NT2/D1 (cell line): Measurements from ENCODE around the gene PACSIN2.

ENCODE experiments used
- DNase-seq: peaks from one replicate; pipeline ENCODE4 v3.0.0-alpha.2; 2011; ENCODE audit warnings: low read depth, low spot score
- H3K27me3 ChIP-seq: 2 replicates; pipeline ENCODE4 v1.6.0; 2011; ENCODE audit warnings: mild to moderate bottlenecking; ENCODE audit not compliant: insufficient read length, insufficient read depth
- H3K36me3 ChIP-seq: 2 replicates; pipeline ENCODE4 v1.6.1; 2011; ENCODE audit warnings: mild to moderate bottlenecking, low read length, mixed read lengths; ENCODE audit not compliant: insufficient read depth, insufficient read length
- H3K4me1 ChIP-seq: 2 replicates; pipeline ENCODE4 v1.5.1; 2011; ENCODE audit not compliant: insufficient read depth, insufficient read length
- H3K4me3 ChIP-seq: 2 replicates; pipeline ENCODE4 v1.5.1; 2011; ENCODE audit warnings: low read depth; ENCODE audit not compliant: insufficient read length
- H3K9ac ChIP-seq: 2 replicates; pipeline ENCODE4 v1.6.0; 2011; ENCODE audit warnings: low read depth; ENCODE audit not compliant: insufficient read length
- H3K9me3 ChIP-seq: 2 replicates; pipeline ENCODE4 v1.5.1; 2011; ENCODE audit warnings: mild to moderate bottlenecking, low read length; ENCODE audit not compliant: insufficient read depth
- SUZ12 ChIP-seq: IDR thresholded peaks from 2 replicates; pipeline ENCODE4 v1.6.1; 2011; ENCODE audit not compliant: insufficient read length, insufficient read depth; ENCODE audit errors: extremely low read depth
- YY1 ChIP-seq: IDR thresholded peaks from 2 replicates; pipeline ENCODE4 v1.6.1; 2011; ENCODE audit not compliant: insufficient read length, insufficient read depth
- ZNF274 ChIP-seq: IDR thresholded peaks from 2 replicates; pipeline ENCODE4 v1.6.1; 2011; ENCODE audit warnings: mild to moderate bottlenecking, low read depth, low read length

The PACSIN2 gene

GRCh38 chr22:42990131-42990838, 24.7 kb downstream of the PACSIN2 start:
- no peak for TF ChIP-seq YY1
- no peak for TF ChIP-seq ZNF274
- TF ChIP-seq SUZ12, result no peak
- no peak overlapping the region for H3K4me3 ChIP-seq
- H3K36me3 ChIP-seq, result peaks cover 4% of the 10 kb centered on the region
- no peaks in the 10 kb centered on the region for H3K27me3 ChIP-seq
- H3K9me3 ChIP-seq, result no peaks in the 10 kb centered on the region
- H3K9ac ChIP-seq, result no peak overlapping the region
- no peak for DNase-seq
- H3K4me1 ChIP-seq, result peaks cover 2% of the 10 kb centered on the region

DNA sequence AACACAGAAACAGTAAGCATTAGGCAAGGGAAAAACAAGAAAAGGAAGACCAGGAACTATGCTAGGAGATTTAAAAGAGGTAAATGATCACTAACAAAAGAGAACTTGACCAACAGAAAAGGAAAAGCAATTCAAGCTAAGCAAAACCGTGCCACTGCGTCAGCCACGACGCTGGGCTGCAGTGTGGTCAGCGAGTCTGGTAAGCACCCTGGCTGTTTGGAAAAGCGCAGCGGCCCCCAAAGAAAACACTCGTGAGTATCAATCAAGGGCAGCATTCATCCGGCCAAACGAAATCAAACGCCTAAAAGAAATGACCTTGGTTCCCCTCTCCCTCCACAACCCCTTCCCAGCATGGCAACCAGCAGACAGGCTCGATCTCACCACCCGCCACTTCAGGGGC, 28.8 kb downstream of the PACSIN2 start:
- H3K4me1 ChIP-seq, result no peaks in the 10 kb centered on the region
- TF ChIP-seq ZNF274 (no peak), SUZ12 (no peak), YY1 (no peak)

GRCh38 chr22:42985531-42985905, 29.4 kb downstream of the PACSIN2 start:
- H3K36me3 ChIP-seq, result no peaks in the 10 kb centered on the region
- H3K4me3 ChIP-seq, result no peak overlapping the region
- H3K9me3 ChIP-seq, result no peaks in the 10 kb centered on the region
- no peak for DNase-seq
- H3K4me1 ChIP-seq, result no peaks in the 10 kb centered on the region
- TF ChIP-seq SUZ12, result no peak
- no peak for TF ChIP-seq YY1
- no peak for TF ChIP-seq ZNF274
- no peaks in the 10 kb centered on the region for H3K27me3 ChIP-seq
- no peak overlapping the region for H3K9ac ChIP-seq

More for the DNA sequence above, 28.8 kb downstream of the PACSIN2 start:
- no peaks in the 10 kb centered on the region for H3K36me3 ChIP-seq
- H3K9ac ChIP-seq, result no peak overlapping the region
- no peak overlapping the region for H3K4me3 ChIP-seq
- H3K9me3 ChIP-seq, result no peaks in the 10 kb centered on the region
- no peaks in the 10 kb centered on the region for H3K27me3 ChIP-seq
- DNase-seq, result no peak

DNA sequence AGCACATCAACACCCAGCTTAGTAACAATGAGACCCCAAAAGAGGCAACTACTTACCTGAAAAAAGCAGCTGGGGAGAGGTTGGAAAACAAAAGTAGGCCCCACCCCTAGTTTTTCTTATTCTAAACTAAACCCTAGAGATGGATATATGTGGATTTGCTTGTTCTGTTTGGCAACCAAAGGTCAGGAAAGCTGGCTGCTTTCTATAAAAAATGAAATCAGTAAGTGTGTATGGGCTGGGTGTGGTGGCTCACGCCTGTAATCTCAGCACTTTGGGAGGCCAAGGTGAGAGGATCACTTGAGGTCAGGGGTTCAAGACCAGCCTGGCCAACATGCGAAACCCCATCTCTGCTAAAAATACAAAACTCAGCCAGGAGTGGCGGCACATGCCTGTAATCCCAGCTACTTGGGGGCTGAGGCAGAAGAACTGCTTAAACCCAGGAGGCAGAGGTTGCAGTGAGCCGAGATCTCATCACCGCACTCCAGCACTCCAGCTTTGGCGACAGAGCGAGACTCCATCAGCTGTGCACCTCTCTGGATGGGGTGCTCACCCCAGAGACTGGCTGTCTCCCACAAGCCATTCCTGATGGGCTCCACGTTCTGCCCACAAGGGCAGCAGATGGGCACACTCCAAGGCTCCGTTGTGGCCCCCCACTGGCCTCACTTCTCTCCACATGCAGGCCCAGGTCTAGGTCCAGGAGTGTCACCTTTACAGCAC, 30.0 kb downstream of the PACSIN2 start:
- Histone ChIP-seq H3K9ac (no peak overlapping the region), H3K36me3 (no peaks in the 10 kb centered on the region), H3K4me1 (no peaks in the 10 kb centered on the region), H3K27me3 (no peaks in the 10 kb centered on the region), H3K4me3 (no peak overlapping the region), H3K9me3 (no peaks in the 10 kb centered on the region)
- no peak for DNase-seq
- TF ChIP-seq ZNF274, result no peak
- no peak for TF ChIP-seq SUZ12
- no peak for TF ChIP-seq YY1

DNA sequence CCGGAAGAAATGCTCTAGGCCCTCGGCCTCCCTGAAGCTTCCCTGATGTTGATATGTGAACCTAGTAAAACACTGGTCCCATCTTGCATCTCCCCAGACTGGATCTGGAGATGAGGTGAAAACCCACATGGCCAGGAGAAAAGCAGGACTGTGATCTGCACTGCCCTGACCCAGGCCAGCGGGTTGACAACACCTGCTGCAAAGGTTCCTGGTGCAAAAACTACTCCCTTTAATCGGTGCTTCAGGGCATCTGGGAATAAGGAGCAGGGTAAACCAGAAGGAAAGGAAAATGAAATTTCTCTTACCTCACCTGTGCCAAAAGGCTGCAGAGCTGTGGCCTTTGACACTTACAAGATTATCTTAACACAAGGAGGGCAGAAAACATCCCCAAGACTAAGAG, 30.6 kb downstream of the PACSIN2 start:
- no peak for DNase-seq
- Histone ChIP-seq H3K27me3 (no peaks in the 10 kb centered on the region), H3K4me3 (no peak overlapping the region), H3K9me3 (no peaks in the 10 kb centered on the region), H3K36me3 (no peaks in the 10 kb centered on the region), H3K4me1 (no peaks in the 10 kb centered on the region), H3K9ac (no peak overlapping the region)
- TF ChIP-seq SUZ12 (no peak), ZNF274 (no peak), YY1 (no peak)

GRCh38 chr22:42983470-42983869, 31.5 kb downstream of the PACSIN2 start:
- Histone ChIP-seq H3K9ac (no peak overlapping the region), H3K9me3 (no peaks in the 10 kb centered on the region), H3K4me1 (no peaks in the 10 kb centered on the region), H3K27me3 (no peaks in the 10 kb centered on the region), H3K4me3 (no peak overlapping the region), H3K36me3 (no peaks in the 10 kb centered on the region)
- TF ChIP-seq SUZ12, result no peak
- no peak for TF ChIP-seq ZNF274
- no peak for TF ChIP-seq YY1
- DNase-seq, result no peak

DNA sequence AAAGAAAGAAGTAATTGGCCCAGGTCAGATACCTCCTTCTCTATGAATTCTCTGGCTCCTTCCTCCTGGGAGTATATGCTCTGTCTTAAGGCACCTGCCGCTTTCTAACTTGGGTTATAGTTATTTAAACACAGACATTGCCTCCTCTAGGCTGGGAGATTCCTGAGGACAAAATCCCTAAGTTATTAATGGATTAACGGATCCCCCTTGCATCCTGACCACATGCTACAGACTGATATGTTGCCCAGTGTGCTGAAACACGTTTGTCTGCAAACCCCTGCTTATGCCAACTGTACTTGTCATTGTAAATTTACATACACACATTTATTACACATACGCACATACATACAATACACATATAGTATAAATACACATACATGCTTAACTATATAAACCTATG, 35.3 kb downstream of the PACSIN2 start:
- peaks cover 5% of the 10 kb centered on the region for H3K4me1 ChIP-seq
- H3K36me3 ChIP-seq, result no peaks in the 10 kb centered on the region
- no peak for DNase-seq
- H3K4me3 ChIP-seq, result no peak overlapping the region
- H3K27me3 ChIP-seq, result no peaks in the 10 kb centered on the region
- no peak for TF ChIP-seq YY1
- no peak for TF ChIP-seq ZNF274
- no peak for TF ChIP-seq SUZ12
- H3K9me3 ChIP-seq, result no peaks in the 10 kb centered on the region
- no peak overlapping the region for H3K9ac ChIP-seq
